ENCODE data around the gene IFFO2. TPM values are rescaled to one million over a fixed set of nuclear protein-coding genes. Genes with fewer than 3 reads are reported as not detected.

The IFFO2 gene
- total RNA-seq, 1 donor from 2014 or later = 9.8 TPM

GRCh38 chr1:18991585-18991984 lies 35.1 kb upstream of the IFFO2 start:
- ATAC-seq (no peak), DNase-seq (no peak)
- Histone ChIP-seq H3K9me3 (no peaks in the 10 kb centered on the region), H3K36me3 (no peaks in the 10 kb centered on the region), H3K27ac (no peak overlapping the region), H3K4me1 (no peaks in the 10 kb centered on the region), H3K4me3 (no peak overlapping the region), H3K27me3 (ENCODE audit: low read depth) (no peaks in the 10 kb centered on the region)
- no peak for TF ChIP-seq CTCF (IDR thresholded peaks at IDR 0.05)
- intact Hi-C loops (cut with DNase I) = no loop called here

GRCh38 chr1:18989896-18990295 lies 33.4 kb upstream of the IFFO2 start:
- no peak for TF ChIP-seq CTCF (IDR thresholded peaks at IDR 0.05)
- Histone ChIP-seq H3K36me3 (no peaks in the 10 kb centered on the region), H3K4me3 (no peak overlapping the region), H3K9me3 (no peaks in the 10 kb centered on the region), H3K27ac (no peak overlapping the region), H3K4me1 (no peaks in the 10 kb centered on the region), H3K27me3 (ENCODE audit: low read depth) (no peaks in the 10 kb centered on the region)
- ATAC-seq (no peak), DNase-seq (no peak)
- intact Hi-C loops (cut with DNase I) = no loop called here

GRCh38 chr1:18989176-18989799 lies 32.8 kb upstream of the IFFO2 start:
- DNase-seq (no peak), ATAC-seq (no peak)
- Histone ChIP-seq H3K9me3 (no peaks in the 10 kb centered on the region), H3K4me3 (no peak overlapping the region), H3K27ac (no peak overlapping the region), H3K36me3 (no peaks in the 10 kb centered on the region), H3K27me3 (ENCODE audit: low read depth) (no peaks in the 10 kb centered on the region), H3K4me1 (no peaks in the 10 kb centered on the region)
- TF ChIP-seq CTCF (IDR thresholded peaks at IDR 0.05) = no peak
- intact Hi-C loops (cut with DNase I) = no loop called here

- peaks cover 8% of the 10 kb centered on the region for H3K27me3 ChIP-seq (ENCODE audit: low read depth)
- H3K4me3 ChIP-seq = no peak overlapping the region
- no peaks in the 10 kb centered on the region for H3K36me3 ChIP-seq
- no peak for DNase-seq
- no peak for TF ChIP-seq CTCF (IDR thresholded peaks at IDR 0.05)
- intact Hi-C loops (cut with DNase I) = no loop called here
- H3K9me3 ChIP-seq = no peaks in the 10 kb centered on the region
- no peak for ATAC-seq
- H3K4me1 ChIP-seq = no peaks in the 10 kb centered on the region
- no peak overlapping the region for H3K27ac ChIP-seq
Observed at GRCh38 chr1:18981242-18981641, 24.8 kb upstream of the IFFO2 start.

GRCh38 chr1:18978706-18979105 lies 22.2 kb upstream of the IFFO2 start:
- H3K27me3 ChIP-seq (ENCODE audit: low read depth) = peaks cover 8% of the 10 kb centered on the region
- no peaks in the 10 kb centered on the region for H3K9me3 ChIP-seq
- no peak for DNase-seq
- H3K36me3 ChIP-seq = no peaks in the 10 kb centered on the region
- intact Hi-C loops (cut with DNase I) = no loop called here
- no peak for ATAC-seq
- H3K4me1 ChIP-seq = no peaks in the 10 kb centered on the region
- no peak for TF ChIP-seq CTCF (IDR thresholded peaks at IDR 0.05)
- no peak overlapping the region for H3K27ac ChIP-seq
- no peak overlapping the region for H3K4me3 ChIP-seq

Data from lower lobe of right lung (tissue), 2 donors.